Activated naive CD4-positive, alpha-beta T cell treated with anti-CD3 and anti-CD28 coated beads, Interleukin-2, amount 50 U/mL, for 16 hours (primary cell): ENCODE measurements around the gene TPGS1.

Source experiments
- DNase-seq: peaks from one replicate; pipeline ENCODE4 v3.0.0-alpha.2; 2020

Gene TPGS1

GRCh38 chr19:507286-508203 is at the start of gene TPGS1:
Gene TPGS1 (plus strand): TSS chr19:507497. CDS start chr19:507507, 10 bp downstream.
- DNase-seq = peak; percentile 87

DNA sequence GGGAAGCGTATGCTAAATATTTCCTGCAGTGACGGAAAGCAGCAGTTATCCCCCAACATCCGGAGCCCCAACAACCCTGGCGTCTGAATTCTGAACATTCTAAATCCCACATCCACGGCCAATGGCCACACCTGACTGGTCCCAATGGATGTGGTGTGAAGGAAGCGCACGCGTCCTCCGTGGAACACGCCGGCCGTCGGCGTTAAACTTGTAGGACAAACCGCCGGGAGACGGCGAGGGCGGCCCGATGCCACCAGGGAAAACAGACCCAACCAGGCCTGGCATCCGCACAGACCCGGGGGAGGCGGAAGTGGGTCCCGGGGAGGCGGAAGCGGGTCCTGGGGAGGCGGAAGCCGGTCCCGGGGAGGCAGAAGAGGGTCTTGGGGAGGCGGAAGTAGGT is 49.7 kb upstream of the TPGS1 start:
- no peak for DNase-seq

- DNase-seq = no peak
Measured at GRCh38 chr19:458091-459042, 48.9 kb upstream of the TPGS1 start.

GRCh38 chr19:459724-460511 is 47.4 kb upstream of the TPGS1 start:
- DNase-seq = peak; percentile 29

GRCh38 chr19:460877-461720 is 46.2 kb upstream of the TPGS1 start, which contains the start of gene SHC2:
Gene SHC2 (minus strand): TSS chr19:461033. CDS start chr19:460996, 37 bp downstream.
- no peak for DNase-seq

- DNase-seq = no peak
Measured at GRCh38 chr19:461721-462551, 45.4 kb upstream of the TPGS1 start.

- DNase-seq = no peak
Measured at GRCh38 chr19:463483-464207, 43.7 kb upstream of the TPGS1 start.

- no peak for DNase-seq
Measured at GRCh38 chr19:464208-464545, 43.1 kb upstream of the TPGS1 start.

DNA sequence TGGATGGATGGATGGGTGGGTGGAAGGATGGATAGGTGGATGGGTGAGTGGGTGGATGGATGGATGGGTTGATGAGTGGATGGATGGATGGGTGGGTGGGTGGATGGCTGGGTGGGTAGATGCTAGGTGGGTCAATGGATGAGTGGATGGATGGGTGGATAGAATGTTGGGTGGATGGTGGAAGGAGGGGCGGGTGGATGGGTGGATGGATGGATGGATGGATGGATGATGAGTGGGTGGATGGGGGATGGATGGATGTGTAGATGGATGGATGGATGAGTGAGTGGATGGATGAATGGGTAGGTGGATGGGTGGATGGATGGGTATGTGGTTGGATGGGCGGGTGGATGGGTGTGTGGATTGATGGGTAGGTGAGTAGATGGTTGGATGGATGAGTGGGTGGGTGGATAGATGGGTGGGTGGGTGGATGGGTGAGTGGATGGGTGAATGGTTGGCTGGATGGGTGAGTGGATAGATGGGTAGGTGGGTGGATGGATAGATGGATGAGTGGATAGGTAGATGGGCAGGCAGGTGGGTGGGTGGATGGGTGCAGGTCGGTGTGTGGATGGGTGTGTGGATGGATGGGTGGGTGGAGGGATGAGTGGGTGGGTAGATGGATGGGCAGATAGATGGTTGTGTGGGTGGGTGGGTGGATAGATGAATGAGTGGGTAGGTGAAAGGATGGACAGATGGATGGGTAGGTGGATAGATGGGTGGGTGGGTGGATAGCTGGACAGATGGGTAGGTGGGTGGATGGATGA is 42.1 kb upstream of the TPGS1 start:
- no peak for DNase-seq

- DNase-seq = no peak
Measured at GRCh38 chr19:467554-467953, 39.7 kb upstream of the TPGS1 start.

GRCh38 chr19:468587-469256 is 38.6 kb upstream of the TPGS1 start:
- DNase-seq = no peak

DNA sequence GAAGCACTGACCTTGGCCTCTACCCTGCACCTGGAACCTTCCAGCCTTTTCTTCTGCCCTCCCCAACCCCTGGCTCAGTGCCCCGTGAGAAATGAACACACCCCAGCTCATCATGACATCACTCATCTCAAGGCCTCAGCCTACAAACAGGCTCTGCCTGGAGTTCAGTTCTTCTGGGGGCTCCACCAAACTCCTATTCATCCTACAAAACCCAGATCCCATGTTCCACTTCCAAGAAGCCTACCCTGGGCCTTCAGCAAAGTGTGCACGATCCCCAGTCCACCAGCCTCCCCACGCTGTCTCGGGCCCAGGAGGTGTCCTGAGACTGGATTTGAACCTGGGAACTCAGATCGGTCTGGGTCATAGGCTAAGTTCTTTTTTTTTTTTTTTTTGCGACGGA is 37.5 kb upstream of the TPGS1 start:
- DNase-seq = no peak

DNA sequence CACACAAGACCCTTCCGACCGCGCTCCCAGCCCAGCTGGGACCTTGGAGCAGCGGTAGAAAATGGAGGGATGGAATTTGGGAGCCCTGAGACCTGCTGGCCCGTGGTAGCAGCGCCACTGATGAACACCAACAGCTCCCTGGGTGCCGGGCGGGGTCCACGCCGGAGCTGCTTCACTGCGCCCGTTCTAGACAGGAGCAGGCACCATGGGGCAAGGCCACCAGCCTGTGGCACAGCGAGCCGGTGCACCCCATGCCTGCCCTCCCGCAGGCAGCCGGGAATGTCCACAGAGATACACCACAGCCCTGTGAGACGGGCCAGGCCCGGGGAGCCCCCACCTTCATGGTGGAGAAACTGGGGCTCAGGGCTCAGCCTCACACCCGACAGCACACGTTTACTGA is 36.6 kb upstream of the TPGS1 start:
- DNase-seq = no peak

GRCh38 chr19:472005-472858 is 35.1 kb upstream of the TPGS1 start:
- no peak for DNase-seq

DNA sequence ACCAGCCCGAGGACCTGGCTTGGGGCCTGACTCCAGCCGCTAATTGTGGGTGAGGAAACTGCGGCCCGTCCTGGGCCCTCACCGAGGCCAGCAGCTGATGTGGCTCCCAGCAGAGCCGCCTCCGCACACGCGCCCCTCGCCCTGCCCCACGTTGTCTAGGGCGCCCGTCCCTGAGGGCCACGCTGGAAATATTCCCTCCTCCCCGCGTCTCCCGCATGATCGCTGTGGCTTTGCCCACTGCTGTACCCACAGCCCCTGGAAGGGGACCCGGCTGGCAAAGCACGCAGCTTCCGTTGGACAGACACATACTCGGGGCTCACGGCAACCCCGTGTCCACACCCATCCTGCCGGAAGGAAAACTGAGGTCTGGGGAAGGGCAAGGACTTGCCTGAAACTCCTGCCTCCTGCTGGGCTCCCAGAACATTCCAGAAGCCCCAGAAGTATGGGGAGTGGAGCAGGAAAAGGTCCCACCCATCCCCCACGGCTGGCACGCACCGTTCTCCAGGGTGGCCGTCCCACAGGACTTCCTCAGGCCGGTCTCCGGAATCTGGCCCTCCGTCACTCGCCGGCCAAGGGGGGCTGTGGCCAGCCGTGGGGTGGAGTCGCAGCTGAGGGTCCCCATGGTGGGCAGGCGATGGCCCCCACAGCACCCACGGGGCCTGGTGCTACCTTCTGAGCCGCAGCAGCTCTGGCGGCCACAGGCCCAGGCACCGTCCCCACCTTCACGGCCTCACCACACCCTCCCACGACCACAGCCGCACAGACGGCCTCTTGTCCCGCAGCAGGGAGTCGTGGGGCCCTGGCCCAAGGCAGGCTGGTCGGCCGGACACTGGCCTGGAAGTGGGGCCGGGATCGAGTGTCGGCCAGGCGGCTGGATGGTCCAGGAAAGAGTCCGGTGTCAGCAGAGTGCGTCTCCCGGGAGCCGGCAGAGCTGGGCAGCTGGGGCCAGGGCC is 32.9 kb upstream of the TPGS1 start:
- no peak for DNase-seq

GRCh38 chr19:475360-475759 is 31.9 kb upstream of the TPGS1 start:
- no peak for DNase-seq
